Measurements from ENCODE around the gene CRIP2.
A peak's percentile ranks its signal among the peaks of the same experiment; 100 is the strongest.

CRIP2 gene, protein sequence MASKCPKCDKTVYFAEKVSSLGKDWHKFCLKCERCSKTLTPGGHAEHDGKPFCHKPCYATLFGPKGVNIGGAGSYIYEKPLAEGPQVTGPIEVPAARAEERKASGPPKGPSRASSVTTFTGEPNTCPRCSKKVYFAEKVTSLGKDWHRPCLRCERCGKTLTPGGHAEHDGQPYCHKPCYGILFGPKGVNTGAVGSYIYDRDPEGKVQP

DNA sequence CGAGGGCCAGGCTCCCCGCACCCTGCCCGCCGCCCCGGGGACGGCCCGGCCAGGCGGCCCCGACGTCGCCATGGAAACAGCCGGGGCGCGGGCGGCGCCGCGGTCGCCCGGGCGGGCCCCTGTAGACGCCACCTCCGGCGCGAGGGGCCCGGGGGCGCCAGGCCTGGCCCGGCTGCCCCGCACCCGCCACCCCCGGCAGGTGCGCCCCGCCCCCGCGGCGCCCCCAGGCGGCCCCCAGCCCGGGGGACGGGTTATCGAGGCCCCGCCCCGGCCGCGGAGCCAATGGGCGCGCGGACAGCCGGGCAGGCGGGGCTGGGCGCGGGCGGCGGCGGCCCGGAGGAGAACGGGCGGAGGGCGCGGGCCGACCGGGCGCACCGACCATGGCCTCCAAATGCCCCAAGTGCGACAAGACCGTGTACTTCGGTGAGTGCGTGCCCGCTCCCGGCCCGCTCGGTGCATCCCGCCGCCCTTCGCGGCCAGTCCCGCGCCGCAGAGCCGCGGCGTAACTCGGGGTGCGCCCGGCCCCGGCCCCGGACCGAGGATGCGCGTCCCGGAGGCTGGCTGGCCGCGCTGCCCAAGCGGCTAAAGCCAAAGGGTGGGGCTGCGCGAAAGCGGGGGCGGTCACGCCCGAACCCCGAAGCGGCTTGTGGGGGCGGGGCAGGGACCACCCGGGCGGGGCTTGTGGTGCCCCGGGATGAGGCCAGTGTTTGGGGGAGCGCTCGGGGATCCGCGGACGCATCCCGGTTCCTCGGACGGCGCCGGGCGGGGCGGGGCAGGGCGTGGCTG, at the start of gene CRIP2:
TSS of gene CRIP2 (plus strand) at position 339 of the 786 bp plus-strand sequence. CDS start at position 381, 42 bp downstream.
- H3K9me2 ChIP-seq (ENCODE audit: low read depth, low read length) = no peaks in the 10 kb centered on the region
- peaks cover 9% of the 10 kb centered on the region for H3K36me3 ChIP-seq (ENCODE audit: insufficient read depth, low read length)
- no peak within 1 kb of the TSS for H2AFZ ChIP-seq (ENCODE audit: low read length)
- no peak within 1 kb of the TSS for H3K27ac ChIP-seq (ENCODE audit: low read depth, low read length, poor library complexity, severe bottlenecking)
- H3K4me3 ChIP-seq (ENCODE audit: low read depth, low read length, poor library complexity, severe bottlenecking) = peak within 1 kb of the TSS; percentile 60
- no peaks in the 10 kb centered on the region for H4K20me1 ChIP-seq (ENCODE audit: insufficient read depth, low read length)
- H3K79me2 ChIP-seq (ENCODE audit: insufficient read depth, low read length) = no peaks in the 10 kb centered on the region
- H3K4me1 ChIP-seq (ENCODE audit: insufficient read depth, low read length, severe bottlenecking) = peaks cover 7% of the 10 kb centered on the region
- H3K9me3 ChIP-seq (ENCODE audit: low read length) = no peaks in the 10 kb centered on the region
- no peak for TF ChIP-seq EZH2 (IDR thresholded peaks at IDR 0.05; ENCODE audit: borderline replicate concordance, low read length)
- TF ChIP-seq, protein P1, sequence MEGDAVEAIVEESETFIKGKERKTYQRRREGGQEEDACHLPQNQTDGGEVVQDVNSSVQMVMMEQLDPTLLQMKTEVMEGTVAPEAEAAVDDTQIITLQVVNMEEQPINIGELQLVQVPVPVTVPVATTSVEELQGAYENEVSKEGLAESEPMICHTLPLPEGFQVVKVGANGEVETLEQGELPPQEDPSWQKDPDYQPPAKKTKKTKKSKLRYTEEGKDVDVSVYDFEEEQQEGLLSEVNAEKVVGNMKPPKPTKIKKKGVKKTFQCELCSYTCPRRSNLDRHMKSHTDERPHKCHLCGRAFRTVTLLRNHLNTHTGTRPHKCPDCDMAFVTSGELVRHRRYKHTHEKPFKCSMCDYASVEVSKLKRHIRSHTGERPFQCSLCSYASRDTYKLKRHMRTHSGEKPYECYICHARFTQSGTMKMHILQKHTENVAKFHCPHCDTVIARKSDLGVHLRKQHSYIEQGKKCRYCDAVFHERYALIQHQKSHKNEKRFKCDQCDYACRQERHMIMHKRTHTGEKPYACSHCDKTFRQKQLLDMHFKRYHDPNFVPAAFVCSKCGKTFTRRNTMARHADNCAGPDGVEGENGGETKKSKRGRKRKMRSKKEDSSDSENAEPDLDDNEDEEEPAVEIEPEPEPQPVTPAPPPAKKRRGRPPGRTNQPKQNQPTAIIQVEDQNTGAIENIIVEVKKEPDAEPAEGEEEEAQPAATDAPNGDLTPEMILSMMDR (IDR thresholded peaks at IDR 0.05; ENCODE audit: low read length) = no peak
- H3F3A ChIP-seq (ENCODE audit: insufficient read depth, low read length) = no peaks in the 10 kb centered on the region
- peaks cover 28% of the 10 kb centered on the region; the same call in 1 of the 2 replicates for H3K27me3 ChIP-seq (ENCODE audit: insufficient read depth, low read length)
- H3K9ac ChIP-seq (ENCODE audit: low read length) = no peak within 1 kb of the TSS; the same call in 1 of the 2 replicates
- peak within 1 kb of the TSS; percentile 90 for H3K4me2 ChIP-seq (ENCODE audit: low read length)

DNA sequence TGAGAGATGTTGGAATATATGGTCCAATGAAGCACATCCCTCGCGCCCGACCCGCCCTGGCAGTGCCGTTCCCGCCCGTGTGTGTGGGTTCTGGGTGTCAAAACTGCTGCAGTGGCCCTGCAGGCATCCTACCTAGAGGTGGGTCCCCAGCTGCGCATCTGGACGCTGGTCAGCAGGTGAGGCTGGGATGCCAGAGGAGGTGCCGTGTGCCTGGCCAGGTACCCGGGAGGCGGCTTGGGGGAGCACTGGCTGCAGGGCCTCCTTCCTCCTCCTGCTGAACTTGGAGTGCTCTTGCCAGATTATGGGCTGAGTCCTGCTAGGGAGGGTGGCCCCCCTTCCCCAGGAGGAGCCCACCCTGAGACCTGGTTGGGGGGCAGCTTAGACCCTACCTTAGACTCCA, 49.8 kb upstream of the CRIP2 start:
- Histone ChIP-seq H2AFZ (ENCODE audit: low read length) (no peak overlapping the region), H3K27me3 (ENCODE audit: insufficient read depth, low read length) (no peaks in the 10 kb centered on the region), H3K27ac (ENCODE audit: low read depth, low read length, poor library complexity, severe bottlenecking) (no peak overlapping the region), H4K20me1 (ENCODE audit: insufficient read depth, low read length) (no peaks in the 10 kb centered on the region), H3K4me1 (ENCODE audit: insufficient read depth, low read length, severe bottlenecking) (peaks cover 20% of the 10 kb centered on the region), H3K9me3 (ENCODE audit: low read length) (no peaks in the 10 kb centered on the region), H3K4me2 (ENCODE audit: low read length) (no peak overlapping the region), H3K79me2 (ENCODE audit: insufficient read depth, low read length) (peaks cover 79% of the 10 kb centered on the region), H3F3A (ENCODE audit: insufficient read depth, low read length) (no peaks in the 10 kb centered on the region), H3K9ac (ENCODE audit: low read length) (no peak overlapping the region), H3K9me2 (ENCODE audit: low read depth, low read length) (no peaks in the 10 kb centered on the region), H3K4me3 (ENCODE audit: low read depth, low read length, poor library complexity, severe bottlenecking) (no peak overlapping the region), H3K36me3 (ENCODE audit: insufficient read depth, low read length) (peaks cover 60% of the 10 kb centered on the region)
- TF ChIP-seq EZH2 (IDR thresholded peaks at IDR 0.05; ENCODE audit: borderline replicate concordance, low read length) = no peak
- TF ChIP-seq, protein P1 (IDR thresholded peaks at IDR 0.05; ENCODE audit: low read length) = no peak

DNA sequence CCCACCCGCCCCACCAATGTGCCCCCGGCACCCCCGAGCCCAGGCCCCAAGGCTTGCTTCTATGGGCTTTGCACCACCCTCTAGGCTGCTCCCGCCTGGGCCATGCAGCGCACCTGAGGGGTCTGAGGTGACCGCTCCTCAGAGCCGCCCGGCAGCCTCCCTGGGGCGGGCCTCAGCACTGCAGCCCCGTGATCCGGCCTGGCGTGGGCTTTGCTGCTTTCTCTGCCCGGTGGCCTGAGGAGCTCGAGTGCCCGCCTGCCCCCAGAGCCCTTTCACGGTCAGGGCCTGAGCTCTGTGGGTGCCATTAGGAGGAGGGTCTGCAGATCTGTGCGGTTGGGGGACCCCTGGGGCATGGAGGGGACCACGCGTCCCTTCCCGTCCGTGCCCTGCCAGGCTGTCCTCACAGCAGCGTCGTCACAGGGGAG, 48.8 kb upstream of the CRIP2 start:
- Histone ChIP-seq H3F3A (ENCODE audit: insufficient read depth, low read length) (no peaks in the 10 kb centered on the region), H3K36me3 (ENCODE audit: insufficient read depth, low read length) (peaks cover 70% of the 10 kb centered on the region), H3K79me2 (ENCODE audit: insufficient read depth, low read length) (peaks cover 82% of the 10 kb centered on the region), H3K4me3 (ENCODE audit: low read depth, low read length, poor library complexity, severe bottlenecking) (no peak overlapping the region), H3K27ac (ENCODE audit: low read depth, low read length, poor library complexity, severe bottlenecking) (no peak overlapping the region), H3K9me3 (ENCODE audit: low read length) (peaks cover 9% of the 10 kb centered on the region), H2AFZ (ENCODE audit: low read length) (no peak overlapping the region), H3K27me3 (ENCODE audit: insufficient read depth, low read length) (no peaks in the 10 kb centered on the region), H3K4me1 (ENCODE audit: insufficient read depth, low read length, severe bottlenecking) (peaks cover 18% of the 10 kb centered on the region), H3K9ac (ENCODE audit: low read length) (no peak overlapping the region), H3K4me2 (ENCODE audit: low read length) (no peak overlapping the region), H3K9me2 (ENCODE audit: low read depth, low read length) (no peaks in the 10 kb centered on the region), H4K20me1 (ENCODE audit: insufficient read depth, low read length) (no peaks in the 10 kb centered on the region)
- TF ChIP-seq EZH2 (IDR thresholded peaks at IDR 0.05; ENCODE audit: borderline replicate concordance, low read length) = no peak
- TF ChIP-seq, protein P1 (IDR thresholded peaks at IDR 0.05; ENCODE audit: low read length) = no peak
